Mesodermal cell (in vitro differentiated cells): ENCODE results near the gene KIF4A.
"Not testable (repeated sequence)": the region's sequence is repeated elsewhere in the genome, so short reads cannot be mapped to it uniquely, and the experiment has no call there.

Source experiments
- H3K27ac ChIP-seq: 2 replicates; pipeline ENCODE4 v1.7.0; 2013; ENCODE audit warnings: mild to moderate bottlenecking, low read depth, low read length, moderate library complexity; ENCODE audit not compliant: severe bottlenecking
- H3K36me3 ChIP-seq: 2 replicates; pipeline ENCODE4 v1.7.1; 2013; ENCODE audit warnings: mild to moderate bottlenecking, low read length, moderate library complexity; ENCODE audit not compliant: control insufficient read depth, insufficient read depth
- H3K4me1 ChIP-seq: one replicate; pipeline ENCODE4 v1.7.1; 2013; ENCODE audit warnings: mild to moderate bottlenecking, low read length; ENCODE audit not compliant: insufficient read depth, control insufficient read depth, poor library complexity, severe bottlenecking
- H3K4me3 ChIP-seq: 2 replicates; pipeline ENCODE4 v1.7.0; 2013; ENCODE audit warnings: low read length, control low read depth, mild to moderate bottlenecking; ENCODE audit not compliant: insufficient read depth, poor library complexity, severe bottlenecking; ENCODE audit errors: extremely low read depth
- H3K9me3 ChIP-seq: 2 replicates; pipeline ENCODE4 v1.7.1; 2013; ENCODE audit warnings: mild to moderate bottlenecking, low read length, moderate library complexity; ENCODE audit not compliant: control insufficient read depth
- WGBS, 2 experiments: methylation state at CpG; one replicate each; pipeline ENCODE4 v1.1.5; 2013; ENCODE audit warnings: missing lambda C conversion rate in 2 of 2; ENCODE audit not compliant: insufficient coverage in 2 of 2; 5-methylcytosine and 5-hydroxymethylcytosine counted together

KIF4A gene

GRCh38 chrX:70338290-70338689, 48.4 kb downstream of the KIF4A start:
- WGBS, 2 experiments: 100% methylated on average over 1 of the region's 4 CpGs; no CpG with 5 or more reads in 1 of the 2 experiments
- Histone ChIP-seq H3K4me3 (no peak overlapping the region), H3K4me1 (no peaks in the 10 kb centered on the region), H3K9me3 (no peaks in the 10 kb centered on the region), H3K36me3 (peaks cover 38% of the 10 kb centered on the region), H3K27ac (no peak overlapping the region)

- Histone ChIP-seq H3K27ac (no peak overlapping the region), H3K36me3 (peaks cover 63% of the 10 kb centered on the region), H3K9me3 (no peaks in the 10 kb centered on the region), H3K4me1 (no peaks in the 10 kb centered on the region), H3K4me3 (no peak overlapping the region)
- 100% methylated on average over 4 to 5 of the region's 7 CpGs for WGBS, 2 experiments
Observed at GRCh38 chrX:70343435-70343834, 53.5 kb downstream of the KIF4A start.

- Histone ChIP-seq H3K36me3 (peaks cover 66% of the 10 kb centered on the region), H3K27ac (no peak overlapping the region)
- 83 to 100% methylated on average over 1 to 2 of the region's 6 CpGs for WGBS, 2 experiments
Observed at GRCh38 chrX:70346418-70347070, 56.6 kb downstream of the KIF4A start.

GRCh38 chrX:70348825-70349224, 58.9 kb downstream of the KIF4A start:
- WGBS, 2 experiments: 98 to 100% methylated on average over 1 to 11 of the region's 26 CpGs
- H3K4me3 ChIP-seq, H3K27ac ChIP-seq, H3K9me3 ChIP-seq, H3K4me1 ChIP-seq: not testable (repeated sequence)
- peaks cover 60% of the 10 kb centered on the region for H3K36me3 ChIP-seq

More at GRCh38 chrX:70346418-70347070, 56.6 kb downstream of the KIF4A start:
- H3K4me1 ChIP-seq: no peaks in the 10 kb centered on the region
- H3K4me3 ChIP-seq: no peak overlapping the region
- no peaks in the 10 kb centered on the region for H3K9me3 ChIP-seq

GRCh38 chrX:70349367-70350125, 59.6 kb downstream of the KIF4A start:
- not testable (repeated sequence) for H3K9me3 ChIP-seq, H3K4me1 ChIP-seq, H3K4me3 ChIP-seq, H3K27ac ChIP-seq
- 98% methylated on average over 9 to 22 of the region's 55 CpGs for WGBS, 2 experiments
- peaks cover 55% of the 10 kb centered on the region for H3K36me3 ChIP-seq

DNA sequence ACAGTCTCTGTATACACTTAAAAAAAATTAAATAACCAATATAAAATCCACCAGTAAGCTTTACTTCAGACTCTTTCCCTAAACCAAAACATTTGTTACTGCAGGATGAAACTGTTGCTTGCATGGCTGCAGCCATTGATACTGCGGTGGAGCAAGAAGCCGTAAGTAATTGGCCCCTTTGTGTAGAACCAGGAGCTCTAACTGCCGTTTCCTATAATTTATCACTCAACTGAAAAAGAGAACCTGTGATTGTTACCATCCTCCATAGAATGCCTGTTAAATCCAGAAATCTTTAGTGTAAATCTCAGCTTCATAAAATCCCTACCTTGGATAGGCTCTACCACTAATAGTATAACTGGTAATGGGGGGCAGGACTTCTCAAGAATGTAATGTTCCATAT, 62.6 kb downstream of the KIF4A start:
- H3K27ac ChIP-seq: no peak overlapping the region
- H3K9me3 ChIP-seq: no peaks in the 10 kb centered on the region
- 100% methylated on average over 1 of the region's 3 CpGs; no CpG with 5 or more reads in 1 of the 2 experiments for whole genome bisulfite sequencing, 2 experiments
- H3K4me3 ChIP-seq: no peak overlapping the region
- no peaks in the 10 kb centered on the region for H3K4me1 ChIP-seq
- peaks cover 41% of the 10 kb centered on the region for H3K36me3 ChIP-seq

DNA sequence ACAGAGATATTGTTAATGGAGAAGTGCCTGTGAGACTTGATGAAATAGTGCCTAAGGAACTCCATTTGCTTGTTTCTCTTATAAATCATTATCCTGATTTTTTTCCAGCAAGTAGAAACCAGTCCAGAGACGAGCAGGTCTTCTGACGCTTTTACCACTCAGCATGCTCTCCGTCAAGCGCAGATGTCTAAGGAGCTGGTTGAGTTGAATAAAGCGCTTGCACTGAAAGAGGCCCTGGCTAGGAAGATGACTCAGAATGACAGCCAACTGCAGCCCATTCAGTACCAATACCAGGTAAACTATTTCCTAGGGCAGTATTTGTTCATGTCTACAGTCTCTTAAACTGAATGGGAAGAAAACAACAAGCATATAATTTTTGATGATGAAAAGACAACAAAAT, 63.6 kb downstream of the KIF4A start:
- Histone ChIP-seq H3K36me3 (peaks cover 41% of the 10 kb centered on the region), H3K27ac (no peak overlapping the region), H3K9me3 (no peaks in the 10 kb centered on the region), H3K4me3 (no peak overlapping the region), H3K4me1 (no peaks in the 10 kb centered on the region)
- WGBS, 2 experiments: 100% methylated on average over 1 of the region's 5 CpGs; no CpG with 5 or more reads in 1 of the 2 experiments

GRCh38 chrX:70354716-70355115, 64.8 kb downstream of the KIF4A start:
- no peak overlapping the region for H3K4me3 ChIP-seq
- no peaks in the 10 kb centered on the region for H3K4me1 ChIP-seq
- no CpG with 5 or more reads among the region's 2 CpGs for WGBS, 2 experiments
- H3K27ac ChIP-seq: no peak overlapping the region
- H3K36me3 ChIP-seq: peaks cover 46% of the 10 kb centered on the region
- H3K9me3 ChIP-seq: no peaks in the 10 kb centered on the region

- H3K4me1 ChIP-seq: no peaks in the 10 kb centered on the region
- H3K36me3 ChIP-seq: peaks cover 41% of the 10 kb centered on the region
- 100% methylated on average over 1 of the region's 4 CpGs; no CpG with 5 or more reads in 1 of the 2 experiments for WGBS, 2 experiments
Observed at GRCh38 chrX:70359458-70359857, 69.6 kb downstream of the KIF4A start.

DNA sequence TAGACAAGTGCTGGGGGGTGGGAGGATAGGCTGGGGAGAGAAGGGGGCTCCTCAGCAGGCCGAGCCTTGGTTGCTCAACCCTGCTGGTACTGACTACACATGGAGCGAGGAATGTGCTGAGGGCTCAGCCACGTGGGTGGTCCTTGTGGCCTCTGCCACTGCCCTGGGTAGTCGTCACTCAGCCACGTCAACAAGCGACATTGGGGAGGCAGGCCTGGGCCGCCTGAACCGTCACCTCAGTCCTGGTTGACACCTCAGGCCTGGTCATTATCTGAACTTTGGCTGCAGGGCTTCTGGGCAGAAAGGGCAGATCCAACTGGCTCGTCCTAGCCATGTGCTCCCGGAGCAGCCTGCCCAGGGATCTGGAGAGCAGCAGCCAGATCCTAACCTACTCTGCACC, 70.5 kb downstream of the KIF4A start:
- H3K36me3 ChIP-seq: peaks cover 32% of the 10 kb centered on the region
- 90 to 95% methylated on average over 3 to 5 of the region's 10 CpGs for WGBS, 2 experiments
- no peaks in the 10 kb centered on the region for H3K4me1 ChIP-seq
- H3K4me3 ChIP-seq: no peak overlapping the region
- H3K9me3 ChIP-seq: no peaks in the 10 kb centered on the region
- no peak overlapping the region for H3K27ac ChIP-seq

More at GRCh38 chrX:70359458-70359857, 69.6 kb downstream of the KIF4A start:
- Histone ChIP-seq H3K27ac (no peak overlapping the region), H3K4me3 (no peak overlapping the region), H3K9me3 (no peaks in the 10 kb centered on the region)

- WGBS, 2 experiments: 86 to 95% methylated on average over 3 to 5 of the region's 7 CpGs
- H3K36me3 ChIP-seq: peaks cover 18% of the 10 kb centered on the region
- H3K27ac ChIP-seq, H3K4me1 ChIP-seq, H3K4me3 ChIP-seq, H3K9me3 ChIP-seq: not testable (repeated sequence)
Observed at GRCh38 chrX:70368731-70369130, 78.8 kb downstream of the KIF4A start.
